ENCODE results near the gene LINC01488. TPM values are rescaled to one million over a fixed set of nuclear protein-coding genes. Genes with fewer than 3 reads are reported as not detected.

LINC01488 gene
- not detected in 2 replicates for total RNA-seq

GRCh38 chr11:69481393-69481844 is at the start of gene LINC01488:
Gene LINC01488, plus strand, starts transcription at chr11:69481663.

Other genes with a start within 250 kb of the LINC01488 start
- 1.0 and 1.5 TPM in 2 replicates for gene MYEOV, start 187.5 kb upstream of the LINC01488 start, total RNA-seq
- 161 and 217 TPM in 2 replicates for gene CCND1, start 159.5 kb downstream of the LINC01488 start, total RNA-seq
- gene LTO1, start 193.7 kb downstream of the LINC01488 start, total RNA-seq: 11.4 and 13.7 TPM in 2 replicates
- gene FGF19, start 222.4 kb downstream of the LINC01488 start, total RNA-seq: not detected in 2 replicates